Stimulated activated CD4-positive, alpha-beta T cell treated with anti-CD3 and anti-CD28 coated beads, Interleukin-12 subunit alpha, Interleukin-12 subunit beta, amount 100 ng/mL, for 24 hours (primary cell): Measurements from ENCODE around the gene RIN3.

Experiments
- DNase-seq, 2 experiments: peaks; one replicate each; pipeline ENCODE4 v3.0.0-alpha.2; 2020; ENCODE audit warnings: low read depth in 2 of 2

The RIN3 gene

DNA sequence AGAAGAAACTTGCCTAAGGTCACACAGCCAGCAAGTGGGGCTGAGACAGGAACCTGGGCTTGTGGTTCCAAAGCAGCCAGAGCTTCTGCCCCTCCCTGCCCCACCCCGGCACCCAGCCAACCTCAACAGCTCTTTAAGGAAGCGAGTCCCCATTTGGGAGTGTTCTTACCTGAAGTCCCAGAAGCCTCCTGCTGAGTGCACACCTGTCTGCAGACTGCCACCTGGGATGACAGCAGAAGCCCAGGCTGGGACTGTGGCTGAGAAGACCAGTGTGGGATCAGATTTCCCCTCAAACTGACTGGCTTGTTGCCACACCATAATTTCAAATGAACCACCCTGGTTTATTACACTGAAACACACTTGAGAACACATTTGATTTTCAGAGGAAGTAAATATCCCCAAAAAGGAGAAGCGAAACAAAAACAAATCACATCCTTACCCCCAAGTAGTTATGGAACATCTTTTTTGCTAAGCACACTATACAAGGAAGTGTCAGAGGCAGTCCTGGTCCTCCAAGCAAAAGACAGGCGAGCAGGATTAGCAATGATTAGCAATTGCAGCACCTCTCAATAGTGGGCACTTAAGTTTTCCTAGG is 6.3 kb upstream of the RIN3 start:
- DNase-seq: no peak

DNA sequence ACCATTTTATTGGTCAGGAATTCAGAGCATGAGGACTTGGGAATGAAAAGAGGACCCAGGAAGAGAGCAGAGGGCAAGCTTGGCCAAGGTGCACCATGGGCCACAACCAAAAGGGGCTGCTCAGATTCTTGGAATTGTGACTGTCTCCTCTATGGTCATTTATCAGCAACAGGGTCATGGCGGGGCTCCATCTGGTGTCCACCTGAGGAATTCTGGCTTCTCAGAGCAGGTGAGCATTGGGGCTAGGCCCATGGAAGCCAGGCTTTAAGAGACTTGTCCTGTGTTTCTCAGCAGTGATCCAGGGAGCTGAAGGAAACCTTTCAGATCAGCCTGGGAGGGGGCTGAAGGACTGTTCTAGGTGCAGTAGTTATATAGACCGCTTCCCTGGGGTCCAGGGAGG is 2.6 kb upstream of the RIN3 start:
- no peak for DNase-seq

DNA sequence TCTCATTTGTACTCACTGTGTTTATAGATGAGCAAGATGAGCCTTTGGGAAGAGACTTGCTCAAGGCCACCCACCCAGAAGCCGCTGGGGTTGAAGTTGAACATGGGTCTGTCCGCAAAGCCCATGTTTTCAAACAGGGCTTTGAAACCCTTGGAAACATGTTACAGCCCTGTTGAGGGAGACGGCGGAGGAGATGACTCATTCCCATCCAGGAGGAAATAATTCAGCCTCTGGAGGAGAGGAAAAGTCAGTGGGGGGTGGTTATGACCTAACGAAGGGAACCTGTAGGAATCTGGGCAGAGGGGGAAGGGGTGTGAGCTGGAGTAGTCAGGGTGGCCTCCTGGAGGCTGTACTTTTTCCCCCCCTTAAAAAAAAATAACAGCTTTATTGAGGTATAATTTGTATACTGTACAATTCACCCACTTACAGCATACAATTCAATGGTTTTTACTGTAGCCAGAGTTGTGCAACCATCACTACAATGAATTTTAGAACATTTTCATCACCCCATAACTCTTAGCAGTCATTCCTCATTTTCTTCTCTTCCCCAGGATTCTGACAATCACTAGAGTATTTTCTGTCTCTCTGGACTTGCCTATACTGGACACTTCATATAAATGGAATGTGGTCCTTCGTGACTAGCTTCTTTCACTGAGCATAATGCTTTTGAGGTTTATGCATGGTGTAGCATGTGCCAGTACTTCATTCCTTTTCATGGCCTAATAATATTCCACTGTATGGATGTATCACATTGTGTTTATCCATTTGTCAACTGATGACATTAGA is 1.9 kb upstream of the RIN3 start:
- no peak for DNase-seq

DNA sequence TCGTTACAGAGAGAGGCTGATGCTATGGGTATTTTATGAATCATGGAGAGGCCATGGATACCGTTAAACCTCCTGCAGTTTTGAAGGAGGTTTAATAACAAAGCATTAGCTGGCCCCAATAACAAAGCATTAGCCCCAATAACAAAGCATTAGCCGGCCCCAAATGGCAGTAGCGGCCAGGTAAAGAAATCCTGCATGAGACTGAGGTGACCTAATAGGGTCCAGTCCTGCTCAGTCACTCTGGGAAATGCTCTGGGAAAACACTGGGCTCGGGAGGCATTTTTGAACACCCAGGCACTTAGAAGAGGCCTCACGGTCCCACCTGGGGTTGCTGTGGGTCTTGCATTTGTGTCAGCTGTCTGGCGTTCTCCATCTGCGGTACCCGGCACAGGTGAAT is 776 bp upstream of the RIN3 start:
- no peak for DNase-seq

DNA sequence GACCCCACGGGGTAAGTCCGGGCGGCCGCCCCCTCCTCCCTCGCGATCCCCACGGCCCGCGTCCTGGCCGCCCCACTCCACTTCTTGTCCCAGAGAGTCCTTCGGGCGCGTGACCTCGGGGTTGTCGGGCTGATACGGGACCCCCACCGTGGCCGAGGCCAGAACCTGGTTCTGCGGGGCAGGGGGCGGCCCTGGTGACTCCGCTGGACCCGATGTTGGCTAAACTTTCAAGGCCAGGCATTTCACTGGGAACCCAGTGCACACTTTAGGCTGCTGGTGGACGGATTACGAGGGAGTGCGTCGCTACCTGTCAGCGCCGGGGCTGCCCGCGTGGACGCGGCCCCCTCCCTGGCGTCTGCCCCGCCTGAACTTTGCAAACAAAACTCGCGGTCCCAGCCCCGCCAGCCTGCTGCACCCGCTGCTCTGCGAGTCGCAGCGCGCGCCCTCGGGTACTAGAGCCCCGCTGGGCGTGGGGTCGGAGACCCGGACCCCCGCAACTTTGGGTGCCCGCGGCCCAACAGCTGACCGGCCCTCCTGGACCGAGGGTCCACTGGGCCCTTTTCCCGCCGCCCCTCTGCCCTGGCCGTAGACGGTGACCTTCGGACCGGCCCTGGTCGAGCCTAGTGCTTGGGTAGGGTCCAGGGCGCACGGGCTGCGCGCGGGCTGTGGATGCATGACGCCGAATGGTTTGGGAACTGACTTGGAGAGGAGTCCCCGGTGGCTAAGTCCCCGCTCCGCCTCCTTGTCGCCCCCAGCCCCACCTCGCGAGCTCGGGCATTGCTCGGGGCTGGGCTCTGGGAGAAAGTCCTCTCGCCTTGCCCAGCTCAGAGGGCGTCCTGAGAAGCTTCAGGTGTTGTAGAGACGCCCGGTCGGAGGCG is 624 bp downstream of the RIN3 start:
- peak in 1 of 2 experiments; percentile 15 for DNase-seq

DNA sequence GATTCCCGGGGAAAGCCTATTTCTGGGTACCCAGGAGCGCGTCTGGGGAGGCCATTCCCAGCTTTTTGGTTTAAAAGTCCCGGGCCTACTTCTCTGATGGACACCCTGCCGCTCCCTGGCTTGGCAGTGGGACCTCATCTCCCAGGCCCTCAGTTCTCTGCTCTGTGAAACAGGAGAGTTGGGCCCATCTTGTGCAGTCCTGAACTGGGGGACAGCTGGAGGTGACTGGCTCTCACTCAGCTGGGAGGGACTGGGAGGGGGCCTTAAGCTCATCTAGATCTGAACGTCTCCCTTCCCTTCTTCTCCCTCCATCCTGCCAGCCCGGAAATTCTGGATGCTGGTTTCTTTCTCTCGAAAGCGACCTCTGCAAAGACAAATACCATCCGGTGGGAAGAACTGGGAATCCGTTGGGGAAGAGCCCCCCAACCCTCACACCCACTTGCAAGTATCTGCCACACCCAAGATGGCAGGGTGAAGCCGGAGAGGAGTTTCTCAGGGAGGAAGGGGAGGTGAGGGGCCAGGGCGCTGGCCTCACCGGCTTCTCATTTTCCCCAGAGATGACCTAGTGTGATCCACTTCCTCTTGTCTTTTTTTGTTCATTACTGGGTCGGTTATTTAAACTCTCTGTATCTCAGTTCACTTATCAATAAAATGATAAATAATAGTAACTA is 1.4 kb downstream of the RIN3 start:
- DNase-seq: no peak

DNA sequence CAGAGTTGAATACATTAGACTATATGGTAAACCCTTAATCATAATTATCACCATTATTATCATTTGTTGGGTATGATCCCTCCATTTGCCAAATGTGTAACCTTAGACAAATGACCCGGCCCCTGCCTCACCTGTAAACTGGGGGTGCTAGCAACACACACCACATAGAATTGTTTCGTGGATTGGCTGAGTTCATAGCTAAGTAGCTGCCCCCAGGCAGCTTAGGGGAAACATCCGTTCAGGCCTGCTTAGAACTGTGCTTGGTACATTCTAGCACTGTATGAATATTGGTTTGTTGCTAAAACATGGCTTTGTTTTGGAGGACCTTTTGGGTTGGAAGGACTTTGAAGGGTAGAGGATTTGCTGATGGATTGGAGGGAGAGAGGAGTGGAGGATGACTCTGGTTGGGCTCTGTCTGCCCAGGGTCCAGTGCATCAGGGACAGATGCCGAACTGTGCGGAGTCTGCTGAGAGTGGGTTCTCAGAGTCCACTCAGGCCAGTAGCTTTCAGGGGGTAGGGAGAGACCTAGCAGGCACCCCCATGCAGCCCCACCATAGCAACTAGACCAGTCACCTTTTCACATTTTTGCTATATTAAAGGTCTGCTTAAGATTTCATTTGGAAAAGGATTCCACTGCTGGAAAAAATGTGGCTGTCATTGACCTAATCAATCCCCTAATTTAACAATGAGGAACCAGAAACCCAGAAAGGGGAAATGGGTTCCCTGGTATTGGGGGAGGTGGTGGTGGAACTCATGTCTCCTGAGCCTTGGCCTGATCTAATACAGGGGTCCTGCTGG is 2.2 kb downstream of the RIN3 start:
- DNase-seq: no peak

DNA sequence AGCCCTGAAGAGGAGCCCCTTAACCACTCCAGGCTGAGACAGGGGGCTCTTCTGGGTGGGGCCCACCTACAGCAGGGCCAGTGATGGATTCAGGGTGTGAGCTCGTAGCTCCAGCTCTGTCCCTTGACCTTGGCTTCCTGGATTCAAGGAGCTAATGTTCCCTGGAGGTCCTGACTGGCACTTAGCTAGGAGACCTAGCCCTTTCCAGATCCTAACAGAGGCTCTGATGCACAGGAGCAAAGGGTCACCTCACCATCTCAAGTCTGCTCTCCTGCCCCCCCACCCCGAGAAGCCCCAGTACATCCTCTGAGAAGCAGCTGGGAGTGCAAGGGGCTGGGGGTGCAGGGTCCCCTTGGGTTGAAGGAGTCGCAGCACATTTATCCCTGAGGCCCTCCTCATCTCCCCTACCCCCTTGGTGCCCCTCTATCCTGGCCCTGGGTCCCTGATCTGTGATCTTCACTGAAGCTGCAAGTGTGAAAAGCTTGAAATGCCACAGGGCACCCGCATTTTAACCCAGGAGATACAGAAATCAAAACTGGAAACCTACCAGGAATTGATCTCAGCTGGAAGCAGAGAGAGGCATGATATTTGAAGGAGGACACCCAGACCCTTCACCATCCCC is 2.9 kb downstream of the RIN3 start:
- no peak for DNase-seq

DNA sequence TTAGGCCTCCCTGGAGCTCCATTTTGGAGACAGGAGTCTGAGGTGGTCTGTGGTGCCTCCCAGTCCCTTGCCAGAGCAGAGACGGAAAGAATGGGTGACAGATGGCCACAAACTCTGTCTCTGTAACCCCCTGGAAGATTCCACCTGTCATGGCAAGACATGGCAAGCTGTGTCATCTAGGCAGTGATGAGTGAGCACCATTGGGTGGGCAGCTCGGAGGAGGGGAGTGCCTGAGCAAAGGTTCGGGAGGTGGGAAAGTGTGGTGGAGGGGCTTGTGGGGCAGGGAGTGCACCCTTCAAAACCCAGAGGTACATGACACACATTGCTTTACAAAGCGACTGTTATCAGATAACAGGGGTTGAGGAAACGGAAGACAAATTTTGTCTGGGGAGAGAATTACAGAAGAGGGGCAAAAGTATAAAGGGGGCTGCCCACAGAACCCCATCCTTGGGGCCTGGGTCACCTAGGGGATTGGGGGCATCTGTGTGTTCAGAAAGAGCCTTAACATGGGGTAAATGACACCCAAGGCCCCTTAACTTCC is 3.5 kb downstream of the RIN3 start:
- no peak for DNase-seq

DNA sequence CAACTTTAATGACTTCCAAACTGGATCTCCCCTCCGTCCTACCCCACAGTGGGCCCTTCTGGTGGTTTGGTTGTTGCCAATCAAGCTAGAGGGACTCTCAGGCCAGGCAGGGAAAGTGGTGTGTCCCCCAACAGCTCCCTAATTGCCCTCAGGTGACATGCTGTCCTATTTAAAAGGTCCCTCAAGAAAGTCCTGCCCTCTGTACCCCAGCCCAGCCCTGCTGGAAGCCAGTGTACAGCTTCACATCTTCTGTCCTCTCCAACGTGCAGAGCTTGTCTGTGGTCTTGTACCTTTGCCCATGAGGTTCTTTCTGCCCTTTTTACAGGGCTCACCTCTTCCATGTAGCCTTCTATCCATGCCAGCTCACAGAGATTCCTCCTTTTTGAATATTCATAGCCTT is 4.2 kb downstream of the RIN3 start:
- no peak for DNase-seq

DNA sequence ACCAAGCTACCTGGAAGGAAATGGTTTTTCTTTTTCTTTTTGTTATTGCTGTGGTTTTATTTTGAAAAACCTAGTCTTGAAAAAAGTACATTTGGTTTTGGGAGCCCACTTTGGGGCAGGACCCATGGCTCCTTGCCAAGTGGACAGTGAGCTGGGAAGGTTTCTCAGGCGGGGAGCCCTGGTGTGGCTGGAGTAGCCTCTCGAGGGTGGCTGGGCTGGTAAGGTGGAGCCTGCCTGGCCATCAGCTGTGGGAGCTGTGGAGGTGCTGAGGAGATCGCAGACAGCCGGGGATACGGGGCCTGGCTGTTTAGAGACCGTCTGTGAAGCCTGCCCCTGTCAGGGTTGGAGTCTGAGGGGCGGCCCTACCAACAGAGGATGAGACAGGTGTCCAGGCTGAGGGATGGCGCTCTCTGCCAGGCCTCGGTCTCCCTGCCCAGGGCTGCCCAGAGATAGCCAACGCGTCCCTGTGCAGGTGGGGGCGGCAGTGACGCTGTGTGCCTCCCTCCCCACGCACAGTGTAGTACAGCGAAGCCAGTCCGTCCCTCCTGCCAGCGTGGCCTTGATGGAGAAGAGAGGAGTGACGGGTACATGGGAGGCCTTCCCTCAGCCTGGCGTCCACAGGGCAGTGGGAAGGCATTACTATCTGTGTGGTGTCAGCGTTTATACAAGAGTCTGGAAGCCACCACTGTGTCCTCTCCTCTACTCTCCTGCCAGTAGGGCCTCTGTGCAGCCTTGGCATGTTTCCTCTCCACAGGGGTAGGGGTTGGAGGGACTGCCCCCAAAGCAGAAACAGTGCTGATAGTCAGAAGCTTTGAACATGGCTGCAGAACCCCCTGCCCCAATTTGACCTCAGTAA is 5.9 kb downstream of the RIN3 start:
- no peak for DNase-seq

DNA sequence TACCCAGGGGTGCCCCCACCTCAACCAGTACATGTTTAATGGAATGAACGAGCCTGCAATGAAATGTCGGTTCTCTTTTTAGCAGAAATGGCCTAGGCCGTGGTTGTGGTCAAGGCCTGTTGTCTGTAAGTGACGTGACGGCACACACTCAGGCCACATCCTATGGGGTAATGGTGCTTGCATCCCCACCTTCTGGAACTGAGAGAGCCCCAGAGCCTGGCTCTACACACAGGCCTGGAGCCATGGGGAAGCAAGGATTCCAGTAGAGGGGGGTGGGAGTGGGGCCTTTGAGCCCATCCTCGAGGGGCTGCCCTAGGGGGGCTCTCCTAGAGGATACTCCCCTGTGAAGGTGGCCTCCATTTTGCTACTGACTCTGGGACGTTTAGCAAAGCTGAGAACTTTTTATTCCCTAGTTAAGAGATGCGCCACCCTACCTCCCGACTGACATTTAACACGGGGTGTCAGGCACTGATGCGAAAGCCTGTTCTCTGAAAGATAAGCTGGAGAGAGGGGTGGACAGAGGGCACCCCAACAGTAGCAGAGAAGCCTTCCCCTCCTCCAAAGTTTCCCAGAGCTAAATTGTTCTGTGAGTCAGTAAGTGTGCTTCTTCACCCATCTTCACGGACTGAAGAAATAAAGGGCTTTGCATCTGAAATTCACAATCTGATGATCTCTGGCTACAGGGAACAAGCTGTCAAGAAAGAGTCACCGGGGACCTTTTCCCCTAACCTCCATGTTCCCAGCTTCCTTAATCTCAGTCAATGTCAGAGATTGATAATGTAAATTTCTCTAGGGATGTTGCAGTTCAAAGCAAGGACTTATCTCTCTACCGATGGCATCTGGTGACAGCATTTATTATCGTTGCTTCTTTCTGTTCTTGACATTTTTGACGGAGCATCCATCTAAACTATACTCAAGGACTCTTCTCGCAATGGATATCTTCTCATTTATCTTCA is 6.8 kb downstream of the RIN3 start:
- DNase-seq: no peak

DNA sequence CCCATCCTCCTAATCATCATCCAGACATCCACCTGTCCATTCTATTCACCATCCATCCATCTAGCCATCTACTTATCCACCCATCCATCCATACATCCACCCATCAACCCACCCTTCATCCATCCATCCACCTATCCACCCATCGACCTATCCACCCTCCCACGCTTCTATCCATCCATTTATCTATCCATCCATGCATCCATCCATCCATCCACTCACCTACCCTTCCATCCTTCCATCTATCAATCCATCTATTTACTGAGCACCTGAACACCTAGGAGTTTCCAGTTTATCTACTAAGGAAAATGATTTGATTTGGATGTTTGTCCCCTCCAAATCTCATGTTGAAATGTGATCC is 7.5 kb downstream of the RIN3 start:
- no peak for DNase-seq

DNA sequence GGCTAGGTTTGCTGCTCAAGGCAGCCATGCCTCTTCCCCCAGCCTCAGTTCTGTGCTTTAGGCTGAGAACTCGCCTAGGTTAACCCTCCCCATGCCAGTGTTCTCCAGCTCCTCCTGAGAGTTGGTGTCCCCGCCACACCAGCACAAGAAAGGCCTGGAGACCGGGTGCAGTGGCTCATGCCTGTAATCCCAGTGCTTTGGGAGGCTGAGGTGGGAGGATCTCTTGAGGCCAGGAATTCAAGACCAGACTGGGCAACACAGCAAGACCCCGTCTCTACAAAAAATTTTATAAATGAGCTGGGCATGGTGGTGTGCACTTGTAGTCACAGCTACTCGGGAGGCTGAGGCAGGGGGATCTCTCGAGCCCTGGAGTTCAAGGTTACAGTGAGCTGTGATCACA is 10.2 kb downstream of the RIN3 start:
- no peak for DNase-seq

DNA sequence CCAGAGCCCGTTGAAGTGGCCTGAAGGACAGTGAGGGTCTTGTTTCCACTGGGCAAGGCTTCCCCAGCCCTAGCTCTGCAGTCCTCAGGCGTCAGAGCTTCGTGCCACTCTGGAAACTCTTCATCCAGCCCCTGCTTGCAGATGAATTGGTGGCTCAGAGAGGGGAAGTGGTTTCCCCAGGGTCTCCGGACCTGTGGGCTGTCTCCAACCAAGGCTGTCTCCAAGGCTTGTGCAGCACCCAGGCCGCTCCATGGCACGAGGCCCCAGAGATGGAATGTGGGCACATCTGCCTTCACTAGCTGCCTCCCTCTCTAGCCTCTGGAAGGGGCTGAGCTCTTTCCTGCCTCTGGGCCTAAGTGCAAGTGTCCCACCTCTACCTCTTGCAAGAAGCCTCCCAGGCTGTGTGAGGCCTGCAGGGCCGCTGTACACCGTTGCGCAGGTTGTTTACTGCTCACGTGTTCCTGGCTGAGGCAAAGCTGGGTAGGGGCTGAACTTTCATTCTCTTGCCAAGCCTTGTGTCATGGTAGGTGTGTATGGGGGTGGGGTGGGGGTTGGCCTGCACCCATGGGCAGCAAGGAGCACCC is 11.1 kb downstream of the RIN3 start:
- DNase-seq: no peak

DNA sequence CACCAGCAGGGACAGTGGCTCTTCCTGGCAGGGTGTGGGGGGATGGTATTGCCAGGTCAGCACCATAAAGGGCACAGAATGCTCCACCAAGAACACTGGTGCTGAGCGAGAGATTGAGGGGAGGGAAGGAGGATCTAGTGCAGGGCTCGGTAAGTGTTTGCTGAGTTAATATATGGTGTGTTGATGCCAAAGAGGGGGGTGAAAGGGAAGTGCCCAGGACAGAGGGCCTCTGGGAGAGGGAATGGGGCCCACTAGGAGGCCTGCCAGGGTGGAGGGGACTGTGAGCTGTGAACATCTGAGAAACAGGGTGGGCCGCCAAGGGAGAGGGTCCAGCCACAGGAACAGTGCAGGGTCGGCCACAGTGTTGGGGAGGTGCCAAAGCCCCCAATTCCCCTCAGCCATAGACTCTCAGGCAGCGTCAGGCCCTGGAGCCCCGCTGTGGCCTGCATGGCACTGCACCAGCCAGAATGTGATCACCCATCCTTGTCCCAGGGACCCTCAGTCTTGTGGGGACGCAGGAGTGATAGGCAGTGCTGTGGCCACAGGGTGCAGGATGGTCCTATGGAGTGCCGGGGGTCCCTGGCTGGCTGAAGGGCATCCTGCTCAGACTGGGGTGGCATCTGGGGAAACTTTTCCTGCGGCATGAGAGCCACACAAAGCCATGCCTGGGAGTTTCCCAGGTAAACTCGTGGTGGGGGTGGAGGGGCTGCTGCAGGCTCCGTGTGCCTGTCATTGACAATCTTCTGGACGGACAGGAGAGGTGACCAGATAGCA is 11.9 kb downstream of the RIN3 start:
- DNase-seq: no peak

DNA sequence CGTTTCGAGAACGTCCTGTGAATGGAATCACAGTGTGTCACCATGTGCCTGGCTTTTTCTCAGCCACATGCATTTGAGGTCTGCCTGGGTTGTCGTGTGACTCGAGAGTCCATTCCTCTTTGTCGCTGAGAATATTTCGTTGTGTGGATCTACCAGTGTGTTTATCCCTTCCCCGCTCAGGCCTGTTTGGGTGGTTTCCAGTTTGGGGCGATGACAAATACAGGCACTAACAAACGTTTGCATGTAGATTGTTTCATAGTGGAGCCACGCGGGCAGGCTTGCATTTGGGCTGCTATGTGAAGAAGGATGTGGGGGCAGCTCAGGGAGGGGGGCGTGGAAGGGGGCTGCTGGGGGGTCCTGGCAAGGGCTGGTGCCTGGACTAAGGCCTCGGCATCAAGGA is 14.1 kb downstream of the RIN3 start:
- no peak for DNase-seq
